Measurements from ENCODE around the gene CEP128.

Gene CEP128

DNA sequence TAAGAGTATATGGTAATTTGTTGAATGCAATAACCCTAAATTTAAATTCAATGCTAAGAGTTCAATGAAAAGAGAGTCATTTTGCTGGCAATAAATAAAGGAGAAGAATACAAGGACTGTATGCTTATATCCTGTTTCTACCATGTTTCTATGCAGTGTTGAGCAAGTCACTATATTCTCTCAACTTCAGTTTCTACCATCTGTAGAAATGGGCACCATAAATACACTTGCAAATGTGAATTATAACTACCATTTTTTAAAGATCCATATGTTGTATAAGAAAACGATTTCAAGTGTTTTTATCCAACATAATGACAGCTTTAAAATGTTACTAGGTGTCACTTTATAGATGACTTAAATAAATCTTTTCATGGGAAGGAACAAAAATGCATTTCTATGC, 170.3 kb downstream of the CEP128 start:
- no peak for DNase-seq (ENCODE audit: low read depth)

GRCh38 chr14:80770114-80770908, 171.2 kb downstream of the CEP128 start:
- DNase-seq (ENCODE audit: low read depth): no peak

DNA sequence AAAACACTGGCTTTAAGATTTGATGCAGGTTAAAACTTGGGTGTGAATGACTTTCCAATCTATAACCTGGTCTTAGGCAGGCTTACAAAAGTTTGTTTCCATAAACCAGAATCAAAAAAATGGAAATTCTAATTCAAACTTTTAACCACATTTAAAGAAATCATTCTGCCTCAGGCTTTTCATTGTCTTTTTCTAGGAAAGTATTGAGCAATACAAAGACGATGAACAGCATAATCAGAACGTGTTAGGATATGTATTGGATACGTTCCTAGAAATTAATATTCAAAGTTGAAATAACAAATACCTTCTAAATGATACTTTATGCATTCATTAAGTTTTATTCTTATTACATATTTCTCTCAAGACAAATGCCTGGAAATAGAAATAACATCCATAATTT, 172.9 kb downstream of the CEP128 start:
- DNase-seq (ENCODE audit: low read depth): no peak

GRCh38 chr14:80764921-80765507, 176.5 kb downstream of the CEP128 start:
- DNase-seq (ENCODE audit: low read depth): no peak

DNA sequence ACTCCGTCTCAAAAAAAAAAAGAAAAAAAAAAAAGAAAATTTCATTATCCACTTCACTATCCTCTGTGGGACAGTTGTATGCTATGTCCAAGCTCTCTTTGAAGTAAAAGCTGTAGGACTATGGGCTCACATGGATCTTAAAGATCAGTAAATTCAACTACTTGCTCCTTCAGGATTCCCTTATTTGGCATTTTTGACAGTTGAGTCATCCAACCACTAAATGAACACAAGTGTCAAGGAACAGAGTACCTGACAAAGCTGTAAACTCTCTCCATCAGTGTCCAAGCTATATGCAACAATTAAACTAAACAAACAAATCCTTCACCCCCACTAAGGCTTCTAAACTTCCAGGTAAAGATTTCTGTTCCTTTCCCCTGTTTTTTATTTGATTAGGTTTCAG, 177.0 kb downstream of the CEP128 start:
- no peak for DNase-seq (ENCODE audit: low read depth)

GRCh38 chr14:80762641-80763228, 178.8 kb downstream of the CEP128 start:
- DNase-seq (ENCODE audit: low read depth): no peak

DNA sequence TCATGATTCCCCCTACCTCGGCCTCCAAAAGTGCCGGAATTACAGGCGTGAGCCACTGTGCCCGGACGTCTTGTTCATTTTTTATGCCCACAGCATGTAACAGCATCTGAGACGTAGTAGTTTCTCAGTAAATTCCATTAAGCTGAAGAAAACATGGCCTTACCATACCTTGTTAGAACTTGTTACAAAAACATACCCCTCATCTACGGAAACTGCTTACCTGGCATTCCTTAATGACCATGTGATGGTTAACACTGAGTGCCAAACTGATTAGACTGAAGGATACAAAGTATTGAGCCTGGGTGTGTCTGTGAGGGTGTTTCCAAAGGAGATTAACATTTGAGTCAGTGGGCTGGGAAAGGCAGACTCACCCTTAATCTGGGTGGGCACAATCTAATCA, 186.8 kb downstream of the CEP128 start:
- DNase-seq (ENCODE audit: low read depth): no peak

DNA sequence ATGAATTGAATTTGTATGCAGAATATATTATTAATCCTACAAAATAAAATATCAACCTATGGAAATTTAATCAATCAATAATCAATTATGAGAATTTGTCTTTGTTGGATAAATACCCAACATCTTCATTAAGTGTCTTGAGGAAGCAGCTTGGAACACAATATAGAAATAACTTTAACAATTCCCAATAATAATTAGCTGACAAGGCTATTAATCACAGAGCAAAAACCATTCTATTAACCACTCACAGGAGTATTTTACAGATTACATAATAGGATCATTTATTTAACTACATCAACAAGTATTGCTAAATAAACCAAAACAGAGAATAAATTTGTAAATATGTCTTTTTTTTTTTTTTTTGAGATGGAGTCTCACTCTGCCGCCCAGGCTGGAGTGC, 190.3 kb downstream of the CEP128 start:
- DNase-seq (ENCODE audit: low read depth): no peak

- DNase-seq (ENCODE audit: low read depth): no peak
Measured at GRCh38 chr14:80726211-80726610, 215.3 kb downstream of the CEP128 start.

DNA sequence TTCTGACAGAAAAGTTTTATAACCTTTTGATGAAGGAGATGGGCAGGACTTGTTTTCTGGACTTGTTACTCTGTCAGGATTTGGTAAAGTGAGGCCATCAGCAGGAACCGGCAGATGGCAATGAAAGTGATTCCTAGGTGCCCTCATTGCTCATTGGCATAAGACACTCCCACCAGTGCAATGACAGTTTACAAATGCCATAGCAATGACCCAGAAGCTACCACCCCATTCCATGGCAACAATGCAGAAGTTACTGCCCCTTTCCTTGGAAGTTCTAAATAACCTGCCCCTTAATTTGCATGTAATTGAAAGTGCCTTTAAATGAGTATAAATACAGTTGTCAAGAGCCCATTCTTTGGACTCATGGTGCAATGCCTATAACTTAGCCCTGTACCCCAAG, 222.6 kb downstream of the CEP128 start:
- DNase-seq (ENCODE audit: low read depth): no peak

DNA sequence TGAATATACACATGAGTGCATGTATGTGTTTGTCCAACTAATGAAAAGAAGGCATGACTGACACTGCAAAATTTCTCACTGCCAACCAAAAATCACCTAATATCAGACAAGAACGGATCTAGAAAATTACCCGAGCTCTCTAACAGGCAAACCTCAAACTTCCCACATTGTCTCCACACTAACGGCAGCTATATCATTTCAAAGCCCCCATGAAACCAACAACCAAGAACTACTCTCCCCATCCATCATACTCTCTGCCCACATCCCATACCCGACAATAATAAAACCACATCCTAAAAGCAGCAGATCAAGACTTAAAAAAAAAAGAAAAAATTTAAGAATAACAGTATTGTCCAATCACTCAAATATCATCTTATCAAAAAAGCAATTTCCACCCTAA, 227.1 kb downstream of the CEP128 start:
- DNase-seq (ENCODE audit: low read depth): no peak

GRCh38 chr14:80713076-80713850, 228.3 kb downstream of the CEP128 start:
- DNase-seq (ENCODE audit: low read depth): no peak

GRCh38 chr14:80705241-80705980, 236.1 kb downstream of the CEP128 start:
- DNase-seq (ENCODE audit: low read depth): no peak

- no peak for DNase-seq (ENCODE audit: low read depth)
Measured at GRCh38 chr14:80700601-80701000, 240.9 kb downstream of the CEP128 start.

- no peak for DNase-seq (ENCODE audit: low read depth)
Measured at GRCh38 chr14:80699861-80700260, 241.7 kb downstream of the CEP128 start.

DNA sequence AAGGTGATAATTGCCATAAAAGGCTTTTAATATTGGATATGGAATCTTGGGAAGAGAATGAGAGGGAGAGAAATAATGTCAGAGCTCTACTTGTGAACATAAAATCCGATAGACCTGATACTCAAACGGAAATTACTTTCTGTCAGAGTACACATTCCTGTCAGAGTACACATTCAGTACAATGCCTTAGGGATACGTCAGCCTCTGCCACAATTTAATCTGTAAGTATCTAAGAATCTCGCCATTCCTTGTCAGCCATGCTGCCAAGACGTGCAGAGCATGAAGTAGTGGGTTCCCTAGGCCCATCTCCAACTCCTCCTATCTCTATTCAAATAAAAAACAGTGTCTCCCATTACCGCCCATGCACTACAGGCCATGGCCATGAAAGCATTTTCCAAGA, 242.6 kb downstream of the CEP128 start:
- DNase-seq (ENCODE audit: low read depth): no peak

DNA sequence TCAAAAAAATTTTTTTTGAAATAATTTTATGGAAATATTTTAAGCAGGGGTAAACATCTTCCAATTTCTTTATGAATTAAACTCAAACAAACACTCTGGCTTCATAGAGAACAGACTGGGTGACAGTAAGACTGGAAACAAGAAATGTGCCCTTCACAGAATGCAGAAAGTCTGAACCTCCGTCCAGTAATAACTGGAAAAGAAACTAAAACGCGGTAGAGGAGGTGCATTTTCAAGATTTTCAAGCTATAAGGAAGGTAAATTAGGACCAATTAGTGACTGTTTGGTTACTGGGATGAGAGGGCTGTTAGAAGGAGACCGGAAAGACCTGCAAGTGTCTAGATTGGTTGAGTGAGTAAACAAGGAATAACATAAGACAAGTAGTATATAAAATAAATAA, 245.7 kb downstream of the CEP128 start:
- DNase-seq (ENCODE audit: low read depth): no peak

DNA sequence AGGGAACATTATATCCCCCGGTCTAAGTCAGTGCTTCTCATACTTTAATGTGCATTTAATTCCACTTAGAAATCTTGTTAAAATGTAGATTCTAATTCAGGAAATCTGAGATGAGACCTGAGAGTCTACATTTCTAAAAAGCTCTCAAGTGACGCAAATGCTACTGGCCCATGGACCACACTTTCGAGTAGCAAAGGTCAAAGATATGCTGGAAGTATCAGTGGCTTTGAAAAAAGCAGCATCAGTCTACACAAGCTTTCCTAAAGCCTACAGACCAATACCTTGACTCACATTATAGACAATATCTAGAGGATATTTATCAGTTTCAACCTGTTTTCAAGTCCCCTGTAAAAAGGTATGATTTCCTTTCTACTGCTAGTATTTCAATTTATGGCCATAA, 248.6 kb downstream of the CEP128 start:
- no peak for DNase-seq (ENCODE audit: low read depth)

DNA sequence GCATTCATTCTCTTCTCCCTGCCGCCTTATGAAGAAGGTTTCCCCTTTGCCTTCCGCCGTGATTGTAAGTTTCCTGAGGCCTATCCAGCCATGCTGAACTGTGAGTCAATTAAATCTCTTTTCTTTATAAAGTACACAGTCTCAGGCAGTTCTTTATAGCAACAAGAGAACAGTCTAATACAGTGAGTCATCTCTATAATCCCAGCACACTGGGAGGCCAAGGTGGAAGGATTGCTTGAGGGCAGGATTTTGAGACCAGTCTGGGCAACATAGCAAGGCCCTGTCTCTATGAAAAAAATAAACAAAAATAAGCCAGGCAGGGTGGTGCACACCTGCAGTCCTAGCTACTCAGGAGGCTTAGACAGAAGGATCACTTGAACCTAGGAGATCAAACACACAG, 259.9 kb downstream of the CEP128 start:
- DNase-seq (ENCODE audit: low read depth): no peak

DNA sequence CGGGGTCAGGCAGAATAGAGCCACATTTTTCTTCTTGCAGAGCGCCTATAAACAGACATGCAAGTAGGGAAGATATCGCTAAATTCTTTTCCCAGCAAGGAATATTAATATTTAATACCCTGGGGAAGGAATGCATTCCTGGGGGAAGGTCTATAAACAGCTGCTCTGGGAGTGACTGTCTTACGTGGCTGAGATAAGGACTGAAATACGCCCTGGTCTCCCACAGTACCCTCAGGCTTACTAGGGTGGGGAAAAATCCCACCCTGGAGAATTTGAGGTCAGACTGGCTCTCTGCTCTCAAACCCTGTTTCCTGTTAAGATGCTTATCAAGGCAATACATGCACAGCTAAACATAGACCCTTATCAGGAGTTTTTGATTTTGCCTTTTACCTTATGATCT, 262.3 kb downstream of the CEP128 start:
- DNase-seq (ENCODE audit: low read depth): no peak

DNA sequence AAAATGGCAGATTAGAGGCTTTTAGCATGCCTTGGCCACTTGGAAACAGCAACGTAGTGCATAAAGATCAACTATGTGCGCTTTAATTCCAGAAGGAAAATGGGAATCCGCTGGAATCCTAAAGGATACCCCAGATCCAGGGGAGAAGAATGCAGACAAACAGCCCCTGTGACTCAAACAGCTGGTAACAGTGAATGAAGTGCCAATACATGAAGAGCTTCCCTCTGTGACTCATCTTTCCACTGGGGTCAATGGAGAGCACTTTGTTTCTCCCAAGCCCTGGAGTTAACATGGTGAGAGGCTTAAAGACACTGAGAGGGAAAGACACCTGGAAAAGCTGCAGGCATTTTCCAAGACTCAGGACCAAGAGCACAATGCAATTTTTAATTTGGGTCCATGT, 263.1 kb downstream of the CEP128 start:
- DNase-seq (ENCODE audit: low read depth): no peak

- DNase-seq (ENCODE audit: low read depth): no peak
Measured at GRCh38 chr14:80669426-80669825, 272.1 kb downstream of the CEP128 start.
